Osteoblast (primary cell): ENCODE data around the gene FBLIM1. TPM values are rescaled to one million over a fixed set of nuclear protein-coding genes. Genes with fewer than 3 reads are reported as not detected.

Experiments
- DNase-seq: peaks from one replicate; pipeline ENCODE4 v3.0.0; 2011; ENCODE audit warnings: low spot score, mixed read lengths; ENCODE audit not compliant: insufficient read length; ENCODE audit errors: missing footprints
- H2AFZ ChIP-seq: 2 replicates; pipeline ENCODE4 v1.6.0; 2011; ENCODE audit warnings: mild to moderate bottlenecking, low read length
- H3K27ac ChIP-seq: 2 replicates; pipeline ENCODE4 v1.5.1; 2011; ENCODE audit warnings: mild to moderate bottlenecking, low read depth, low read length, moderate library complexity
- H3K27me3 ChIP-seq: 2 replicates; pipeline ENCODE4 v1.6.0; 2012; ENCODE audit warnings: mild to moderate bottlenecking, control low read depth, inconsistent platforms, low read length, moderate library complexity; ENCODE audit not compliant: insufficient read depth
- H3K36me3 ChIP-seq: 2 replicates; pipeline ENCODE4 v1.5.1; 2011; ENCODE audit warnings: mild to moderate bottlenecking, low read length, control low read depth, moderate library complexity; ENCODE audit not compliant: insufficient read depth
- H3K4me1 ChIP-seq: 2 replicates; pipeline ENCODE4 v1.5.1; 2011; ENCODE audit warnings: mild to moderate bottlenecking, low read length, control low read depth, moderate library complexity; ENCODE audit not compliant: insufficient read depth
- H3K4me2 ChIP-seq: 2 replicates; pipeline ENCODE4 v1.6.0; 2011; ENCODE audit warnings: mild to moderate bottlenecking, low read length; ENCODE audit not compliant: insufficient read depth
- H3K4me3 ChIP-seq: fragments of 200-600 bp; sonication (generic); 3 replicates; pipeline ENCODE4 v1.5.1; 2012; ENCODE audit warnings: mild to moderate bottlenecking, low read length, inconsistent platforms; ENCODE audit not compliant: insufficient read depth
- H3K79me2 ChIP-seq: 2 replicates; pipeline ENCODE4 v1.6.0; 2012; ENCODE audit warnings: mild to moderate bottlenecking, low read length, control low read depth, inconsistent platforms; ENCODE audit not compliant: insufficient read depth
- H3K9me3 ChIP-seq: 2 replicates; pipeline ENCODE4 v1.5.1; 2011; ENCODE audit warnings: low read depth, low read length, control low read depth
- H4K20me1 ChIP-seq: 2 replicates; pipeline ENCODE4 v1.6.0; 2012; ENCODE audit warnings: mild to moderate bottlenecking, low read length, control low read depth; ENCODE audit not compliant: insufficient read depth
- CTCF ChIP-seq: IDR thresholded peaks from 2 replicates; pipeline ENCODE4 v1.5.1; 2011; ENCODE audit warnings: mild to moderate bottlenecking, low read depth, low read length, moderate library complexity; ENCODE audit errors: extremely low read depth
- total RNA-seq: library from RNA; depleted of rRNA; stranded (reverse); fragments of >200 nt; gene quantifications from 2 replicates; pipeline ENCODE4 v1.2.3, GENCODE V29; 2012

Gene FBLIM1
- total RNA-seq, 1 donor: 121 TPM

DNA sequence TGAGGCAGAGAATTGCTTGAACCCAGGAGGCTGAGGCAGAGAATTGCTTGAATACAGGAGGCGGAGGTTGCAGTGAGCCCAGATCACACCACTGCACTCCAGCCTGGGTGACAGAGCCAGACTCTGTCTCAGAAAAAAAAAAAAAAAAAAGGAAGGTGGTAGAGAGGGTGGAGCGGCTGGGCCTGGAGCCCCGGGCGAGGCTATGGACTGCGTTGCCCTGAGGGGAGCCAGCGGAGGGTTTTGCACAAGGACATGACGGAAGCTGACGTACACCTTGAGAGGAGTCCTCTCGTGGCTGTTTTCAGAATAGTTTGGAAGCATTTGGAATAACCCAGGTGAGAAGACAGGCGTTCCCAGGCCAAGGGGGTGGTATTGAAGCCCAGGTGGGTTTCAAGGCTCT is 6.9 kb upstream of the FBLIM1 start:
- Histone ChIP-seq H2AFZ (no peak overlapping the region), H3K27ac (no peak overlapping the region), H3K79me2 (no peaks in the 10 kb centered on the region), H3K27me3 (no peaks in the 10 kb centered on the region), H3K36me3 (no peaks in the 10 kb centered on the region), H3K9me3 (no peaks in the 10 kb centered on the region), H3K4me1 (peaks cover 11% of the 10 kb centered on the region), H3K4me2 (no peak overlapping the region), H4K20me1 (no peaks in the 10 kb centered on the region), H3K4me3 (no peak overlapping the region)
- DNase-seq: peak; percentile 18
- no peak for TF ChIP-seq CTCF

- DNase-seq: no peak
- Histone ChIP-seq H3K27me3 (no peaks in the 10 kb centered on the region), H2AFZ (no peak overlapping the region), H3K36me3 (no peaks in the 10 kb centered on the region), H3K79me2 (peaks cover under 1% of the 10 kb centered on the region), H3K27ac (no peak overlapping the region), H3K4me2 (no peak overlapping the region), H3K4me1 (peaks cover 18% of the 10 kb centered on the region), H3K4me3 (no peak overlapping the region), H4K20me1 (no peaks in the 10 kb centered on the region), H3K9me3 (no peaks in the 10 kb centered on the region)
- no peak for TF ChIP-seq CTCF
Observed at GRCh38 chr1:15753776-15754175, 4.8 kb upstream of the FBLIM1 start.

DNA sequence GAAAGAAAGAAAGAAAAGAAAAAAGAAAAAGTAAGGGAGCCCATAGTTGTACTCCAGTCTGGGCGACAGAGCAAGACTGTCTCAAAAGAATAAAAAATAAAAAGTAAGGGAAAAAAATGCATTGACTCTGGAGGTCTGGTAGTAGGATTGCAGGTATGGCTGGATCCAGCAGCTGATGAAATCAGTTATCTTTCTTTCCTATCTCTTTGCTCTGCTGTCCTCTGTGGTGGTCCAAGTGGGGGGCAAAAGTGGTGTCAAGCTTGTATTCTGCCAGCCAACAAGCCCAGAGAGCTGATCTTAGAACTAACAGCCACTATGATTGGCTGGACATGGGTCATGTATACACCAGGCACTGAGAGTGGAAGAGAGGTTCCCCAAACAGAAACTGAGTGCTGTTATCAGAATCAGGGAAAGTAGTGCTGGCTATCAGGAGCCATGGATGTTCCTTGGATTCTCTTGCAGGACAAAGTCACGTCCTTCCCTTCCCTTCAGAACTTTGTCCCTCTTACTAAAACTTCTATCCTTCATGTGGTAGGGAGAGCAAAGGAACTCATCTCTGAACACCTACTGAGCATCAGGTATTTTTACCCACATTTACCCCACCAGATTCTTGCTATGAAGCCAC is 3.5 kb upstream of the FBLIM1 start:
- Histone ChIP-seq H4K20me1 (no peaks in the 10 kb centered on the region), H3K27me3 (no peaks in the 10 kb centered on the region), H3K9me3 (no peaks in the 10 kb centered on the region), H3K4me1 (peaks cover 15% of the 10 kb centered on the region), H3K79me2 (peaks cover 11% of the 10 kb centered on the region), H3K4me3 (no peak overlapping the region), H3K27ac (no peak overlapping the region), H3K36me3 (no peaks in the 10 kb centered on the region), H3K4me2 (no peak overlapping the region), H2AFZ (no peak overlapping the region)
- no peak for TF ChIP-seq CTCF
- DNase-seq: peak; percentile 74

DNA sequence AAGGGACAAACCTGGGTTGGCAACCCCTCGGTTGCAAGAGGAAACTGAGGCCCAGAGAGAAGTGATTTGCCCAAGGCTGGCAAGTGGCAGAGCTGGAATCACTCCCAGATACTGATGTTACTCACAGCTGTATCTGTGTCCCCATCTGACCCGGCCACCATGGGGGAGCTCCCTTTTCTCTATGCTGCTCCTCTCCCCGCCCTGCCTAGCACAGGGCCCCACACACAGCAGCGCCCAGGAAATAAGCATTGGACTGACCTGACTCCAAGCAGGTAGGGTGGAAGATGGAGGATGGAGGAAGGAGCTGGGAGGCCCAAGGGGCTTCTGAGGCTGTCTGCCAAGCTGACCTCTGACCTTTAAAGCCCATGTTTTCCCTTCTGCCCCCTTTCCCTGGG is 3.0 kb upstream of the FBLIM1 start:
- no peak for TF ChIP-seq CTCF
- Histone ChIP-seq H3K9me3 (no peaks in the 10 kb centered on the region), H3K4me2 (no peak overlapping the region), H4K20me1 (no peaks in the 10 kb centered on the region), H3K27ac (no peak overlapping the region), H3K27me3 (no peaks in the 10 kb centered on the region), H3K36me3 (no peaks in the 10 kb centered on the region), H2AFZ (no peak overlapping the region), H3K4me1 (peaks cover 19% of the 10 kb centered on the region), H3K79me2 (peaks cover 13% of the 10 kb centered on the region), H3K4me3 (no peak overlapping the region)
- DNase-seq: peak; percentile 50
